GM19025 (cell line): ENCODE results near the gene BANF2.

Experiments
- ATAC-seq: cut with Tn5 transposase; IDR thresholded peaks from one replicate; pipeline ENCODE4 v1.9.1; 2021; ENCODE audit warnings: mild to moderate bottlenecking, low read depth, moderate library complexity; ENCODE audit not compliant: unreplicated experiment

Gene BANF2

DNA sequence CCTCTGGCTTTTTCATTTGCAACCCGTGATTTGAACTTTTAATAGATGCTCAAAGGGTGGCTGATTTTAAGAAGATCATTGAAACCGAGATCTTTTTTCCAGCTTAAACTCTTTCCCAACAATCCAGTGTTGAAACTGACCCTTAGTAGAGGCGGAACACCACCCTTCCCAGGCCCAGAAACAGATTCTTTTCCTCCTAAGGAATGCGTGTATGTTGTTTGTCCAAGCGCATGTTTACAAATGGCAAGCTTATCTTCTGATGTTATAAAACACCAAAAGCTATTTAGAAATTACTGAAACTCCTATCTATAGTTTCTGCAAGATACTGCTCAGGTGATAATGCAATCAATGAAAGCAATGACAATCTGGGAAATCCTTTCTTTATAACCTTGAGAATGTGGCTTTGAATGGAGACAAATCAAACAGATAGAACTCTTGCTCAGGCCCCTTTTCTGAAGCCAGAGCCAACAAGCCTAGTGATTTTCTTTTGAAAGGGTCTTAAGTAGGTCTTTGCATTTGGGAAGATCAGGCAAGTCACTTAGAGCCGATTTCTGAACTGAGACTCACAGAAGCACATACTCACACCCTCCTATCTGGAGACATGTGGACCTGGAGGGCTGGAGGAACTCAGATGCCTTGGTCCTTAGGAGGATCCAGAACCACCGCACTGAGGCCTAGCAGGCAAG lies 9.1 kb downstream of the BANF2 start:
- no peak for ATAC-seq

DNA sequence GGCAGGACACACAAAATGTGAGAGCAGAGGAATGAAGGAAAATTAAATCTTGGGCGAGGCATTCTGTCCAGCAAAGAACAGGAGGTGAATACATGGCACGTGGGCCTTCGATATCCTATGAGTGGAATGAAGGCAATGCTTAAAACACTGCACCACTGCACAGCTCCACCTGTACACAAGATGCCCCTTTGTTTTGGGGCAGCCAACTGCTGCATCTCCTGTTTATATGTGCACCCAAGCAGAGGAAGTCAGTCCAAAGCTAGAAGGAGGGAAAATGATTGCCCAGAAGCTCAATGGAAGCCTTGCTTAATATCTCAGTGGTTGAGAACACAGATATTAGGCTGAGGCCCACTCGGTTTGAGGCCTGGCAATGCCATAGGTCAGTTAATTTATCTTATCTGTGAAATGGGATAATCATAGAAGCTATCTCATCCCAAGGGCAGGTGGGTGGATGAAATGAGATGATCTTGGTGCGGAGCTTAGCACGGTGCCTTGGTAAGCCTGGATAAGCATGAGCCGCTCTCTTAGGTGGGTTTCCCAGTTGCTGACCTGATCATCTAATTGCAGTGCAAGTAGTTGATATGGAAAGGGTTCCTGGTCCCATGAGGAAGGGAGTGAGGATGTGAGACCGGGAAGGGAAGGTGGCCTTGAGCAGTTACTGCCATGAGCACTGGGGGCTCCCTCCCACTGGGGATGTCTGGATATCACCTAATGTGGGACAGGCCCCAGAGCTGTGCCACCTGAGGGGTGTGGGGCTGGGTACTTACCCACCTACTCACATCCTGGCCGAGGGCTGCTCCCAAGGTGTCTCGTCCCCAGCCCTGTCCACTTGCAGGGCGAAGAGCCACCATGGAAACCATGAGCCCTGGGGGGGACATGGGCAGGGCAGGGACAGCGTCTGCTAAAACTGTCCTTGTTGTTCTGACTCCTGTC lies 9.9 kb downstream of the BANF2 start:
- ATAC-seq, result no peak

DNA sequence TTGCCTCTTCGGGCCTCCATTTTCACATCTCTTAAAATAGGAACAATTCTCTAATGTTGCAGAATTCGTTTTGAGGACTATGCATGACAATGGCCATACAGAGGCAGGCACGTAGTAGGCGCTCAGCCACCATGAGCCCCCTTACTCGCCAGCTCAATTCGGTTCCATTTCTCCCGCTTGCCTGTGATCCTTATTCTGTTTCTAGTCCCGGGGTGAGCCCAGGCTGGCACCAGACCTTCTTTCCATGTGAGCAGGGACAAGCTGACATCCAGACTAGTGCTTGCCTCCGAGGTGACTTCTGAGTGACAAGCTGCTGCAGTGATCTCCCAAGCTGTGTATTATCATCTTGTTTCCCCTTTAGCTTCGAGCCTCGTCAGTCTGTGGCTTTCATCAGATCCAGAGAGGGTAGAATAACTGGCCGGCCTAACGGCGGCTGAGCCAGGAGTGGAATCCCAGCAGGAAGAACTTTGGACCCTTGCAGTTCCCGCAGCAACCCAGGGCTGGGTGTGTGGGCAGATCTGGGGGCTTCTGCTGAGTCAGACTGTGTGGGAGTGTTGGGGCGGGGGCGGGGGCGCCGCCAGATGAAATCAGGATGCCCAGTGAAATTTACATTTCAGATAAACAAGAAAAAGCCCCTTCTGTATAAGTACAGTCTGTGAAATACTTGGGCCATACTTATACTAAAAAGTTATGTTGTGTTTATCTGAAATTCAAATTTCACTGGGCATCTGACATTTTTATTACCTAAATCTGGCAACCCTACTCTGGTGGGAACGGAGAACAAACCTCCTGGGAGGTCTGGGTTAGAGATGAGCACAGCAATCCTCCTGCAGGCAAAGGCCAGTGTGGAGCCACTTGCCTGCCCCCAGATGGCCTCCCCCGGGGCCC lies 10.9 kb downstream of the BANF2 start:
- no peak for ATAC-seq

DNA sequence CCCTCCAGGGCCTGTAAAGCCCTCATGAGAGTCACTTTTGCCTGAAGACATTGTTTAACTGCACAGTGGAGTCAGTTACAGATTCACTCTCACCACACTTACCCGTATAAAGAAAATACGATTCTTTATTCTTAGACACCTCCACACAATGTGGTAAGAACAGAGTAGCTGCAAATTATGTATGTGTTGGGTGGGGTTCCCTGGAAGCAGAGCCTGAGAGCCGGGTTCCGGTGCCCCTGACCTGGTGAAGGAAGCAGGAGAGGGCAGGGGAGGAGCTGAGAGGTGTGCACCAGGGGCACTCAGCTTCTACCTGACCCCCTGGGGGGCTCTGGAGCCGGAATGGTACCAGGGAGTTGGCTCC lies 11.5 kb downstream of the BANF2 start:
- no peak for ATAC-seq

- no peak for ATAC-seq
Measured at GRCh38 chr20:17712201-17712600, 12.4 kb downstream of the BANF2 start.

- ATAC-seq, result no peak
Measured at GRCh38 chr20:17712708-17713107, 12.9 kb downstream of the BANF2 start.

DNA sequence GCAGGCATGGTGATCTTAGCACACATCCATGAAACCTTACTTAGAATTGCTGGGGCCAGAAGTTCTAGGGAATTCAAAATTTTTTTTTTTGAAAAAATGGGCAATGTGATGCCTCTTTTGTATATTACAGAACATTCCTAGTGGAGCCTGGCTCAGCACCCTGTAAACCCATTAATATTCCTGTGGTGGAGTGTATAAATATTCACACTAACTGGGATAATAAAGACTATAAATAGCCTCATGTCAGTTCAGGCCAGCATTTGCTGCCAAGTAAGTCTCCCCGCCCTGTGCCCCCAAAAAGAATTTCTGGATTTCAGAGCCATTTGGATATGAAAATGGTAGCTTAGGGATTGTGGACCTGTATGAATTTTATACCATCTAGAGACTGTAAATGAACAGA lies 14.8 kb downstream of the BANF2 start:
- ATAC-seq, result no peak

- no peak for ATAC-seq
Measured at GRCh38 chr20:17715075-17715474, 15.3 kb downstream of the BANF2 start.

GRCh38 chr20:17716331-17716730 lies 16.6 kb downstream of the BANF2 start:
- ATAC-seq, result no peak

- no peak for ATAC-seq
Measured at GRCh38 chr20:17720755-17721154, 21.0 kb downstream of the BANF2 start.

- no peak for ATAC-seq
Measured at GRCh38 chr20:17721802-17722486, 22.2 kb downstream of the BANF2 start.

GRCh38 chr20:17722493-17723300 lies 22.9 kb downstream of the BANF2 start:
- ATAC-seq, result no peak

- no peak for ATAC-seq
Measured at GRCh38 chr20:17723301-17723691, 23.5 kb downstream of the BANF2 start.

DNA sequence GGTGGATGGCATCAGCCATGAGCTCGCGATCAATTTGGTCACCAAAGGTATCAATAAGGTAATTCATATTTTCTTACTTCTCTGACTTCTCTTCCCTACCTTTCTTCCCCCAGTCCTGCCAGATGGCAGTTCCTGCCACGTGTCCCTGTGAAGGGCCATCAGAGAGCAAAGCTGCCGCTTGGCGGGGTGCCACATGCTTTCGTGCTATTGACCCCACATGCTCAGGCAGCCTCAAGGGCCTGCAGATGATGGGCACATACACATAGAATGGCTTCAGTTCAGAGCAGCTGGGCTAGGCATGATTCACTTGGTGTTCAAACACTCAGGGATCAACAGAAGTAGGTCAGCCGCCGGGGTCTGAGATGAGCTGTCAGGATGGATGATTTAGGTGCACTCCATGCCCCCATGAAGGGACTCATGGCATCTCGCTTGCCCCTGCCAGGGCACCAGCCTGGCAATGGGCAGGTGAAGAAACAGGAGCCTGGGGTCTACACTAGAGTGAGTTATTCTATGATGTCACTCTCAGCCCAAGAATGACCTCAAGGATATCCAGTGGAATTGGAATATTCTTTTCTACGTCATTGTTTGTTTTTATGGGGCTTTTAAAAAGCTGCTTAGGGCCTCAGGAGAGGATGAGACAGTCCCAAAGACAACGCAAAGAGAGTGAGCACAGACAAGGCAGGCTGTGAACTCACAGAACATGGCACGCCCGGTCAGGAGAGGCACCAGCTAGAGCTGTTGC lies 25.5 kb downstream of the BANF2 start:
- ATAC-seq, result no peak

DNA sequence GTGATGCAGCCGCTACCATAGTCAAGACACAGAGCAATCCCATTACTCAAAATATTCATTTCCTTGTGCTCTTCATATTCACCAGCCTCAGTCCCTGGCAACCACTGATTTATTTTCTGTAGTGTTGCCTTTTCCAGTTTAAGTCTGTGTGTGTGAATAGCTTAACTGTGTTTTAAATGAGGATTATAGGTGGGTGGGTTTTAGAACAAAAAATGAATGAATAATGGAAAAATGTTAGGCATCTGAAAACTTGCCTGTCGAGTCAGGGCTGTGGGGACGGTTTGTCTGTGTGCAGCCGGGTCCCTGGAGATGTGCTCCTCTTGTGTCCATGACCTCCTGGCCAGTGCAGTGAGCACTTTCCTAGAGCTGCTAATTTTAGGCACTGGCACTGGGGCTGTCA lies 27.1 kb downstream of the BANF2 start:
- no peak for ATAC-seq

DNA sequence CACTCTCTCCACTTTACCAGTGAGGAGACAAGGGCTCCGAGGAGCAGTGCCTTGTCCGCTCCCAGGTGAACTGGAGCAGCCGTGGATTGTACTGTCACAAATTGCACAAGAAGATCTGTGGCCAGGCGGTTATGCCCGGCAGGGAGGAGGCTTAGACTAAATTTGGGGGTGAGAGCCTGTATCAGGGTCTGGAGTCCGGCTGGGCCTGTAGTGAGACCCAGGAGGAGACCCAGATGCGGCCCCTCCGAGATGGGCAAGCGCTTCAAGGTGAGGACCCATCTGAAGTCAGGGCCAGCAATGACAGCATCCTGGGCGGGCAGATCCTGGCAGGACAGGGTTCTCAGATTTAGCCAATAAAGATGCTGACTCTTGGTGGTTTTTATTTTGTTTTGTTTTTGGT lies 27.6 kb downstream of the BANF2 start:
- no peak for ATAC-seq

DNA sequence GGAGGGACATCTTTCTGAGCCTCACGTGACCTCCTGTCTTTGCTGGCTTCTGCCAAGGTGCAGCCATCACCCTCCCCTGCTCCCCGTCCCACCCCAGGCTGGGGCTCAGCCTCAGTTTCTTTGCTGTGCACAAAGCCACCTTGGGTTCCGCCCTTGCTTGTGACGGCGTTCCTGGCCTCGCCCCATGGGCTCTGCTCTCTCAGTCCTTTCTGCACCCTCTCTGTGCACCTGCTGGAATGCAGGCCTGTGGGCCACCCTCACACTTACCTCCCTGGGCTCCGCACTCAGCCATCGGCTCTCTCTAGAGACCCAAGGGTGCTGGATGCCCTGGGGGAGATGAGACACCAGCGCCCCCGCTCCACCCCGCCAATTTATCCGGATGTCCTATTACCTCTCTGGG lies 28.3 kb downstream of the BANF2 start:
- ATAC-seq, result no peak

- no peak for ATAC-seq
Measured at GRCh38 chr20:17730071-17730470, 30.3 kb downstream of the BANF2 start.

DNA sequence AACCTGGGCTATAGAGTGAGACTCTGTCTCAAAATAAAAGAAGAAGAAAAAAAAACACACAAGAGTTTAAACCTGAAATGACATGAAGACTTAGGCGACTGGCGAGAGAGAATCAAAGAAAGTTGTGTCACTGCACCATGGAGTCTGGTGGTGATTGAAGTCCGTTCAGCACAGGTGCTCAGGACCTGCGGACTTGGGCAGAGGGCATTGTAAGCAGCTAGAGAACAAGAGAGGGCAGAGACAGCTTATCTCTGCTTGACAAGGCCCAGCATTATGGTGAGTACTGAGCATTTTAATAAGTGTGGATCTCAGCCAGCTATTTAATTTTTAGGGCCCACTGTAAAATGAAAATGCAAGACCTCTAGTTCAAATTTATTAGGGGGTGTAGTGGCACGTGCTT lies 31.5 kb downstream of the BANF2 start:
- ATAC-seq, result no peak
